GM18498 (cell line): ENCODE results near the gene TRRAP.

ENCODE experiments used
- ATAC-seq: cut with Tn5 transposase; IDR thresholded peaks from one replicate; pipeline ENCODE4 v1.9.1; 2021; ENCODE audit warnings: mild to moderate bottlenecking, moderate library complexity; ENCODE audit not compliant: unreplicated experiment

TRRAP gene

DNA sequence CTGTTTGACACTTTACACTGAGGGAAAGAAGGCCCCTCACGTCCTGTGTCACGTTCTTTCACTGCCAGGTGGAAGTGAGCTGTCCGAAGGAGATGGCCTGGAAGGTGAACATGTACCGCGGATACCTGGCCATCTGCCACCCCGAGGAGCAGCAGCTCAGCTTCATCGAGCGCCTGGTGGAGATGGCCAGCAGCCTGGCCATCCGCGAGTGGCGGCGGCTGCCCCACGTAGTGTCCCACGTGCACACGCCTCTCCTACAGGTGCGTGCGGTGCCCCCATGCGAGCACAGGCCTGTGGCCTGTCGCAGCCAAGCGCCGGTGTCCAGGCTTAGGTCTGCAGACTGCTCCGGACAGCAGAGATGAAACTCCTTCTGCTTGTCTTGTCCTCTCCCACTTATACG lies 103.4 kb downstream of the TRRAP start:
- ATAC-seq, result no peak

DNA sequence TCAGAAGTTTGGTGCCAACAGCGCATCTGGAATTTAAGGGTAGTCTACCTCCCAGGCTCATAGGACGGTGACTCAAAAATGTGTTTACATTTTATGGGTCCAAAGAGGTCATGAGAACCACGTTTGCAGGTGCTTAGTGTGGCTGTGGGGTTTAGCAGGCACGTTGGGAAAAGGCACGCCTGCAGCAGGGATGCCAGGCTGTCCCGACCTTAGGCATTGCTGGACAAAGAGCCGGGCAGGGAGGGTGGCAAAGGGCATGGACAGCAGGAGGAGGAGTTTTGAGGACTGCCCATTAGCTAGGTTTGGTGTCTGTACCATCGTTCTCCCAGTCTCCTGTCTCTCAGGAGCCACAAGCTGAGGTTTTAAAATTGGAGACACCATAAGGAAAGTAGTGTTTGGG lies 104.4 kb downstream of the TRRAP start:
- no peak for ATAC-seq

DNA sequence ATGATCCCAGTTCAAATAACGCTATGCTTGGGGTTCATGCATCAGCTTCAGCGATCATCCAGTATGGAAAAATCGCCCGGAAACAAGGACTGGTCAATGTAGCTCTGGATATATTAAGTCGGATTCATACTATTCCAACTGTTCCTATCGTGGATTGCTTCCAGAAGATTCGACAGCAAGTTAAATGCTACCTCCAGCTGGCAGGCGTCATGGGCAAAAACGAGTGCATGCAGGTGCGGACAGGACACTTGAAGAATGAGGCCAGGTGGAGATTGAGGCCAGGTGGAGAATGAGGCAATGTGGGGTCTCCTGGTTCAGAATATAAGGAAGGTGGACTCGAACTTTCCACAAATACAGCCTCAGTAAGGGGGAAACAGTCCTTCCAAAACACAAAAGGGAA lies 105.8 kb downstream of the TRRAP start:
- no peak for ATAC-seq

DNA sequence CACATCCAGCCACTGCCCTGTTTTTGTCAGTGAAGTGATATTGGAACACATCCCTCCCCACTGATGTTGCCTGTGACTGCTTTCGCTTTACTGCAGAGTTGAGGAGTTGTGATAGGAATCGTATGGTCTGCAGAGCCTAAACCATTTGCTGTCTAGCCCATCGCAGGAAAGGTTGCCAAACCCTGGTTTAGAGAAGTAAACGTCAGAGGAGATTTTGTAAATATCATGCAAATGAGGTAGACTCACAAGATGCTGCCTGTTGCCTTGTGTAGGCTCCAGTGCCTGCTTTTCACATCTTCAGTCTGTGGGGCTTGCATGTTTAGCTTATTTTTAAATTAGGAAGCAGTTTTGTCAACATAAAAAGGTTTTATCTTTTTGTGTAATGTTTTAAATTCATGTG lies 107.1 kb downstream of the TRRAP start:
- ATAC-seq, result no peak

DNA sequence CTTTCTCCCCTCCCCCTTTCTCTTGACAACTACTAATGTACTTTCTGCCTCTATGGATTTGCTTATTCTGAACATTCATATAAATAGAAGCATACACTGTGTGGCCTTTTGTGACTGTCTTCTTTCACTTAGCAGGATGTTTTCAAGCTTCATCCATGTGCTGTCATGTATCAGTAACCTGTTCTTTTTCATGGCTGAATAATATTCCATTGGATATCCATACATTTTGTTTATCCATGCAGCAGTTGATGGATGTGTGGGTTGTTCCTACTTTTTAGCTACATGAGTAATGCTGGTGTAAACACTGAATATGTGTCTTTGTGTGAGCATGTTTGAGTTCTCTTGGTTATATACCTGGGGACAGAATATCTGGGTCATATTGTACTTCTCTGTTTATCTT lies 107.6 kb downstream of the TRRAP start:
- ATAC-seq, result no peak

DNA sequence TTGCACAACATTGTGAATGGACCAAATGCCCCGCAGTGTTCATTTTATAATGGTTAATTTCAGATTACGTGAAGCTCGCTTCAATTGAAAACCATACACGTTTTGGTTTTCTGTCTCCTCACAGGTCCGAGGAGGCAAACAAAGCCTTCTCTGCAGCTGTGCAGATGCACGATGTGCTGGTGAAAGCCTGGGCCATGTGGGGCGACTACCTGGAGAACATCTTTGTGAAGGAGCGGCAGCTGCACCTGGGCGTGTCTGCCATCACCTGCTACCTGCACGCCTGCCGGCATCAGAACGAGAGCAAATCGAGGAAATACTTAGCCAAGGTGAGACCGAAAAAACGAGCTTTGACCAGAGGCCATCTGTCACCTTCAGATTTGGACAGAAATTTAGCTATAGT lies 110.3 kb downstream of the TRRAP start:
- ATAC-seq, result no peak

DNA sequence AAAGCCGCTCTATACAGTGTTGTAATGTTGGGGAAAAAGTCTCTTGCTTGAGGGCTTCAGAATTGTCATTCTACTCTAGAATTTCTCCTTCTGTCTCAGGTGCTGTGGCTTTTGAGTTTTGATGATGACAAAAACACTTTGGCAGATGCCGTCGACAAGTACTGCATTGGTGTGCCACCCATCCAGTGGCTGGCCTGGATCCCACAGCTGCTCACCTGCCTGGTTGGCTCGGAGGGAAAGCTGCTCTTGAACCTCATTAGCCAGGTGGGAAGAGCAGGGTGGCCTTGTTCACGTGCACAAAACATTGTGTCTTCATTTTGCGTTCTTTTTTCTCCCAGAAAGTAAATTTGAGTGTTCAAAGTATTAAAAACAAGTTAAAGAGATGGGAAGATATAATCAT lies 112.0 kb downstream of the TRRAP start:
- ATAC-seq, result no peak

DNA sequence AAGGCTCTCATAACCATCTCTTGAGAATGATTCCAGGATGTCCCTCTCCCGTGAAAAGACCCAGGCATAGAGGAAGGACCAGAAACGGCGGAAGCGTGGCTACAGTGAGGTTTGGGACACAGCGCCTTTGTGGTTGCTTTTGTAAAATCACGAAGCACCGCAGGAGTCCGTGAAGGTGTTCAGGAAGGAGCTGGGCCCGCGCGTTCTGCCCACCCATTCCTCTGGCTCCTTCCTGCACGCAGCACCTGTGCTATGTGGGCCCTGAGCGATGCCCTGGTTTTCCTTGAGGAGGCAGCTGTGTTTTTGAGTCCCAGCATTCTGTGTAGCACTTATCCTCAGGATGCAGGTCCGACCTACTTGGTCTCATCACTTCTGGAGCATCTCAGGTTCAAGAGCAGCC lies 112.8 kb downstream of the TRRAP start:
- ATAC-seq, result no peak

DNA sequence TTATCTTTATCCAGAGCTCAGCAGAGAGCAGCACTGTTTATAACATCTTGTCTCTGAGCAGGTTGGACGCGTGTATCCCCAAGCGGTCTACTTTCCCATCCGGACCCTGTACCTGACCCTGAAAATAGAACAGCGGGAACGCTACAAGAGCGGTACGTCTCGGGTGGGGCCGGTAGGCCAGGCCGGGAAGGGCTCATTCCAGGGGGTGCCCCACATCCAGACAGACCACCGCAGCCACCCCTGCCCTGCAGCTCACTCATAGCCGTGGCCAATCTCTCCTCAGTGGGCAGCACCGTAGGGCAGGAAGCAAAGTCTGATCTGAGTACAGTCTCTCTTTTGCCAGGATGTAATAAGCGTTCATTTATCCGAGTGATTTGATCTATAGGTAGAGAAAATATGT lies 113.7 kb downstream of the TRRAP start:
- no peak for ATAC-seq

DNA sequence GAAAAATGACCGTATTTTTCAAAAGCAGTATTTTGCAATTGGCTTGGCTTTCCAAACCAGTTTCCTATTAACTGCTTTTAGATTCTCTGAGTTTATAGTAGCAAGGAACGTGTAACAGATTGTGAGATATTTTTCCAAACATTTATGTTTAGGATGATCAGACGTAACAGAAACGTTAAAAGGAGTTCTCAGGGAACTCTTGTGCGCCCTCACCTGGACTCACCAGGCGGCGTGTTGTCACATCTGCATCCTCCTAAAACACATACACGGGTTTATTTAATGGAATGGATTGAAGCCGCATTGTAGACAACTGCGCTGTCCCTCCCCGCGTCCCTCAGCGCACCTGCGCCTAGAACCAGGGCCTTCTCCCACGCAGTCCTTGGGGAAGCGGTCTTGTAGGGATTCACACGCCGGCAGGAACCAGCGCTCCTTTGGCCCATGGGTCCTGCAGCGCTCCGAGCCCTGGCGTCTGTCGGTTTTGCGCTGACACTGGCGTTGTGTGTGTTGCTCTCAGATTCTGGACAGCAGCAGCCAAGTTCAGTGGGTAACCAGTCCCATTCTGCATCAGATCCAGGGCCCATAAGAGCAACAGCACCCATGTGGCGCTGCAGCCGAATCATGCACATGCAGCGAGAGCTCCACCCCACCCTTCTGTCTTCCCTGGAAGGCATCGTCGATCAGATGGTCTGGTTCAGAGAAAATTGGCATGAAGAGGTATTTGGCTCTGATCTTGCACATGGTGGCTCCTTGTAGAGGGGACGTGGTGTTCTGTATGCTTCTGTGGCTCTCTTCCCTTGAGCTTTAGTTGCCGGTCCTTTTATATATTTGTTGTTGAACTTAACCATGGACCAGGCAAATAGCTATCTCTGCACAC lies 114.9 kb downstream of the TRRAP start:
- no peak for ATAC-seq

DNA sequence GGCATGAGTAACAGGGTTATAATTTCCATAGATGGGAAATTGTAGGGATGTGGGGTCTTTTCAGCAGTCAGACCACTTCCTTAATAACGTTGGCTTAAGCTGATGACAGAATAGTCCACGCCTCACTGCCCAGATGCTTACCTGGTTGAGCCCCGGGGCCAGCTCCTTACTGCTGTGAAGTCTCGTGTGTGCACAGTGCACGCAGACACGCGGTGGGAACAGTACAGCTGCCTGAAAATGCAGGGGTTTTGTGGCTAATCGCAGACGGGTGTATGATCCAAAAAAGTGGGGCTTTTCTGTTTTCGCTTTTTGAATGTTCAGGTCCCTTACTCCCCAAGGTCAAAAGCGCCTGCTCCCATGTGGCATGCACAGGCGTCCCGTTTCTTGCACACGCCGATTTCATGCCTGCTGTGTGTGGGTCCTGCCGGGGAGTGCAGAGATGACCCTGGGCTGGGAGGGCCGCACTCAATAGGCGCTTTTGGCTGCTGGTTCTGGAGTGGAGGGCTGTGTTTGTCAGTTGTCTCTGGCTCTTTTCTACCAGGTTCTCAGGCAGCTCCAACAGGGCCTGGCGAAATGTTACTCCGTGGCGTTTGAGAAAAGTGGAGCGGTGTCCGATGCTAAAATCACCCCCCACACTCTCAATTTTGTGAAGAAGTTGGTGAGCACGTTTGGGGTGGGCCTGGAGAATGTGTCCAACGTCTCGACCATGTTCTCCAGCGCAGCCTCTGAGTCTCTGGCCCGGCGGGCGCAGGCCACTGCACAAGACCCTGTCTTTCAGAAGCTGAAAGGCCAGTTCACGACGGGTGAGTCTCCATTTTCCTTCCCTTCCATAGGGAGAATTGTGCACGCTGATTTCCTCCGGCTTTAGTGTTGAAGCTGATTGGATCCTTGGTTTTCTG lies 116.0 kb downstream of the TRRAP start:
- no peak for ATAC-seq

DNA sequence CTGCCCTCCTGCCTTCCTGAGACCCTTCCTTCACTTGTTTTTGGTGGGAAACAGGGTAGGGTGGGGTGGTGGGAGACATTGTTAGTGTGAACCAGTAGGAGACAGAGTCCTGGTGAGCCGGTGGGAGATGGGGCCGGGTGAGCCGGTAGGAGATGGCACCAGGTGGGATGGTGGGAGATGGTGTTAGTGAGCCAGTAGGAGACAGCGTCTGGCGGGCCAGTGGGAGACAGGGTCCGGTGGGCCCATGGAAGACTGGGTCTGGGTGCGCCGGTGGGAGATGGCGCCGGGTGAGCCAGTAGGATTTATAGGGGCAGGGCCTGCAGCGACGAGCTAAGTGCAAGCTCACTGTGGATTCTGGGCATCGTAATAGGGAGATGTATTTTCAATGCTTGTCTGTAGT lies 116.8 kb downstream of the TRRAP start:
- no peak for ATAC-seq

DNA sequence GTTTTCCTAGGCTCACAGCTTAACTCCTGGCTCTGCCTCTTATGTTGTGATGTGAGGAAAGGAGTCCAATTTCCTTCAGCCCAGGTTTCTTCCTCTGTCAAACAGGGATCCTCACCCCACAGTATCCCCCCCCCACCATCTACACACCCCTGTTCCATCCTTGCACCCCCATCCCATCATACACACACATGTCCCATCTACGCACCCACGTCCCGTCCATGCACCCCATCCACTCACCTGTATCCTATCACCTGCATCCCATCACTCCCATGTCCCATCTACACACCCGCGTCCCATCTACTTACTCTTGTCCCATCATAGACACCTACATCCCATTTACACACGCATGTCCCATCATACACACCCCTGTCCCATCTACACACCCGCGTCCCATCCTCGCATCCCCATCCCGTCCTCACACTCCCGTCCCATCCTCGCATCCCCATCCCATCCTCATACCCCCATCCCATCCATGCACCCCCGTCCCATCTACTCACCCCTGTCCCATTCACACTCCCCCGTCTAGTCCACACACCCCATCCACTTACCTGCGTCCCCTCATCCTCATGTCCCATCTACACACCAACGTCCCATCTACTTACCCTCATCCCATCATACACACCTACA lies 117.3 kb downstream of the TRRAP start:
- ATAC-seq, result no peak

DNA sequence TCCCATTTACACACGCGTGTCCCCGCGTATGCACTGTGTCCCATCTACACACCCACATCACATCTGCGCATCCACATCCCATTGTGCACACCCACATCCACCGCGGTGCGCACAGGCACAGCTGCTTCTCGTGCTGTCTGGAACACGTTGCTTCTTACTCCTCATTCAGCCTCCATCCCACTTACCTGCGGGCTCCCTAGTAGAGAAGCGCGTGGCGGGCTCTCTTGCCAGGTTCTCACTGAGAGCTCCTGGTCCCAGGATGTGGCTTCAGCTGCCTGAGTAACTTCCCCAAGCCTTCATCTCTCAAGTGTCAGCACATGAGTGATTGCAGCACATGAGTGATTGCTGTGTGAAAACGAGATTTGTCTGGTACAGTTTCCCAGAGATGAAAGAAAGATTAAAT lies 117.8 kb downstream of the TRRAP start:
- no peak for ATAC-seq

DNA sequence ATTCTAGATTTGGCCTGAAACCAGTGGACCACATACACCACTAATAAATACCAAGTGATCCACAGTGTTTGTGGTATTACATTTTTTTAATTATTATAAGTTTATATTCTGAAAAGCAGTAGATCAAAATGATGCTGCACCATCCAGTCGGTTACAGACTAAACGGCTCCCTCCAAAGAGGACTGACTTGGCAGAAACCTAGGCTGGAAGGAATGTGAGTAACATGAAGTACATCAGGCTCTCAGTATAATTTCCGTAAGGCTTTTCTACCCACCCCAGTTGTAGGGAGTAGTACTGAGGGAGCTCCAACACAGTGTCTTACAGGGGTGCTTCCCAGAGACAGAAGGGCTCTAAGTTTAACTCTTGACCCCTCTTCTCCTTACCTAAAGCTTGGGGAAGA lies 119.5 kb downstream of the TRRAP start:
- no peak for ATAC-seq

DNA sequence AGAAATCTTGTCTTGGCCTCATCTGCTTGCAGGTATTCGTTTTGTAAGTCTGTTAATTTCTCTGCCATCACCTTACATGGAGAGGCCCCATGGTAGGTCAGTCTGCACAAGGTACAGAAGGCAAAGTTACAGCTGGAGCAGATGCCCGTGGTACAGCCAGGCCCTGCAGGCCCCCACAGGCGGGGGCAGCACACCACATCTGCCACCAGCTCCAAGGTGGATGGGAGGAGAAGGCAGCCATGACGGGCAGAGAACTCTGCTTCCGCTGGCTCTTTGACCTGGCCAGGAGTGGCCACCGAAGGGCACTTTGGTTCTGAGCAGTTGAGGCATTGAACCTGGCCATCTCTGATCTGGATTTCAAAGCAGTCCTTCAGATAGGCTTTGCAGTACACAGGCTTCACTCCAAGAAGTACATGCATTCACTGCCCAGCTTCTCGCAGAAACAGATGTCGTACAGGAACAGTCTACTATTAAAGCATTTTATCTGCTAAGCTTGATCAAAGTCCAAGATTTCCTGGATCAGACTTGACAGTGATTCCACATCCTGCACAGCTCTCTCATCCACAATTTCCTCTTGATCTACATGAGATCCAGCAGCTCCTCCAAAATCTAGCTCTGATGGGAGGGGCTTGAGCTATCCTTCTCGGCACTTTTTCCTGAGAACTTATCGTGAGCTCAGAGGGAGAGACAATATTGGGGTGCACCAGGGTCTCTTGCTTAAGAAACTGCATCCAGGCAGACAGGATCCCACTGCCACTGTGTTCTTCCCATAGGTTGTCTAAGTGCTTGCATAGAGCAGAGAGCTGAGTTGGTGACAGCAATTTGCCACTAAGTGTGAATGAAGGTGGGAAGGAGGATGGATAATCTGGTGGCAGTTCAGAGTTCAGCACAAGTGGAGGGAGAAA lies 120.7 kb downstream of the TRRAP start:
- ATAC-seq, result no peak

DNA sequence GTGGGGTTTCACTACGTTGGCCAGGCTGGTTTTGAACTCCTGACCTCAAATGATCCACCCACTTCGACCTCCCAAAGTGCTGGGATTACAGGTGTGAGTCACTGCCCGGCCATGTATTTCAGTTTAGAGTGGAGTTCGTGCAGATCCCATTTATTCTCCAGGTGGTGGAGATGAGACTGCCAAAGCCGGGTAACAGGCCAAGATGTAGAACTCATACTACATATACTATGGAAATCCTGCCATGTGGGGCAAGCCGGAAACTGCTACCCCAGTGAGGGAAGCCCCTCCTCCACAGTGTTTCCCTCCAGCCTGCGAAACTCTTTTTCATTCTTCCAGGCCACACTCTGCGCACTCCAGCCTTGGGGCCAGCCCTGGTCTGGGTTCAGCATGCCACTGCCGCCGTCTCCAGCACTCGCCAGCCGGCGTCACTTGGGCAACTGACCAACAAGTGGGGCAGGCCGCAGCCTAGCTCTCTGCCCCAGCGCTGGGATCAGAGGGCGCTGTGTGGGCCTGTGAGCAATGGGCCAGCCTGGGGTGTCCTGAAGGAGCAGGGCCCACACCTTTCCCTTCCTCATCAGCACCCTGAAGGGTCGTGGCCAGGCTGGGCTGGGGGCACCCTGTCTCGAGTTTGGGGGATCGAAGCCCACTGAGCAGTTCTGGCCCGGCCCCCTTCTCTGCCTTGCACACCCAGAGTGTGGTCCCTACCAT lies 122.0 kb downstream of the TRRAP start:
- no peak for ATAC-seq

DNA sequence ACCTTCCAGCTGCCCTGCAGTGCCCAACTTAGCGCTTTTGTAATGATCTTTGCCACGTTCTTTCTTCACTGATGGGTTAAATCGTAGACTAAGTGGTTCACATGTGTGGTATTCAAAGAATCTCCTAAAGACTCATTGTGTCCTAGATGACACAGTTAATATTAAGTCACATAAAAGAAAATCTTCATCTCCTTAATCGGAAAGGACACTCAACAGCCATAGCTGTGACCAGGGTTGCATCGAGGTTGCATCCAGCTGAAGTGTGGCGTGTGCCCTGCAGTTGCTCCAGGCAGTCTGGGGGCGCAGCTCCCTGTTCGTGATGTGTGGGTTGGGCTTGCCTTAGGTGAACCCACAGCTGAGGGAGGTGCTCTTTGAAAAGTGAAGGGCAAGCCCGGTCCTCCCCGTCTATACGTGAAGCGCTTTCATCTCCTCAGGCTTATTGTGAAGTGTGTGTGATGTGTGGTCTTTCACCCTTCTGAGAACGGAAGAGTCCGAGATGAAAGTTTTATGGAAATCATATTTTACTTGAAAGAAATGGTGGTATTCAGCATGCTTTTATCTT lies 122.7 kb downstream of the TRRAP start:
- no peak for ATAC-seq

DNA sequence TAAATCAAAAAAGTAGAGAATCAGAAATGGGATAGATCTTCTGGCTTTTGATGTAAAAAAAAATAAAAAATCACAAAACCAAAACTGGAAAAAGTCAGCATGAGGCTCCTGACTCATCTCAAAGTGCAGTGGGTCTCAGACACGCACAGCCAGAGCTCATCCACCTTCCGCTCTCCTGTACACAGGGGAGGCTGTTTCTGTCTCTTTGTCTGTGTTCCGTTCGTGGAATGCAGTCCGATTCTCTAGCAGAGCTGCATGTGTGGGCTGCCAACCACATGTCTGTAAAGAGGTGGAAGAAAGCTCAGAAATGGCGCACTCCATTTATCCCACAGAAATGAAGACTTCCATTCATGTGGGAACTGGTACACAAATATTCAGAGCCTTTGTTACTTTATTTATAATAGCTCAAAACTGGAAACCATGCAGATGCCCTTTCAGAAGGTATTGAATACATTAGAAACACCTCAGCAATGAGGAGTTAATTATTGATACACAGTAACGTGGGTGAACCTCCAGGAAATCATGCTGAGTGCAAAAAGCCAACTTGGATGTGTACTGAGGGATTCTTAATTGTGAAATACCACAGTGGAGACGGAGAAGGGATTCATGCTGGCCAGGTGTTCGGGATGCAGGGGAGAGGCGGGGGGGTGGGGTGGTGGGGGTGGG lies 123.3 kb downstream of the TRRAP start:
- no peak for ATAC-seq
